Smooth muscle cell (in vitro differentiated cells): ENCODE measurements around the gene ANKRD11. TPM values are rescaled to one million over a fixed set of nuclear protein-coding genes. Genes with fewer than 3 reads are reported as not detected.
"Not testable (repeated sequence)": the region's sequence is repeated elsewhere in the genome, so short reads cannot be mapped to it uniquely, and the experiment has no call there.

Source experiments
- DNase-seq: peaks from one replicate; lab custom pipeline; 2025; ENCODE audit not compliant: unreplicated experiment; lab: John Stamatoyannopoulos, UW
- H2AFZ ChIP-seq: fragments of 200-600 bp; sonication (generic); 2 replicates; pipeline ENCODE4 v1.6.0; 2016; ENCODE audit warnings: antibody characterized with exemption, low read depth, mild to moderate bottlenecking
- H3F3A ChIP-seq: fragments of 200-600 bp; sonication (generic); 2 replicates; pipeline ENCODE4 v1.6.0; 2017; ENCODE audit warnings: antibody characterized with exemption, low read depth
- H3K27ac ChIP-seq: fragments of 200-600 bp; sonication (generic); 2 replicates; pipeline ENCODE4 v1.5.1; 2016; ENCODE audit warnings: low read depth, mild to moderate bottlenecking
- H3K27me3 ChIP-seq: fragments of 200-600 bp; sonication (generic); 2 replicates; pipeline ENCODE4 v1.6.1; 2016; ENCODE audit warnings: low read depth, mild to moderate bottlenecking
- H3K36me3 ChIP-seq: fragments of 200-600 bp; sonication (generic); 2 replicates; pipeline ENCODE4 v1.5.1; 2016; ENCODE audit warnings: low read depth
- H3K4me1 ChIP-seq: fragments of 200-600 bp; sonication (generic); 2 replicates; pipeline ENCODE4 v1.5.1; 2016; ENCODE audit warnings: low read depth
- H3K4me2 ChIP-seq: fragments of 200-600 bp; sonication (generic); 2 replicates; pipeline ENCODE4 v1.6.0; 2016; ENCODE audit warnings: mild to moderate bottlenecking
- H3K4me3 ChIP-seq: fragments of 200-600 bp; sonication (generic); 2 replicates; pipeline ENCODE4 v1.5.1; 2016; ENCODE audit warnings: mild to moderate bottlenecking
- H3K79me2 ChIP-seq: fragments of 200-600 bp; sonication (generic); 2 replicates; pipeline ENCODE4 v1.6.0; 2016; ENCODE audit warnings: low read depth, mild to moderate bottlenecking
- H3K9ac ChIP-seq: fragments of 200-600 bp; sonication (generic); 2 replicates; pipeline ENCODE4 v1.6.0; 2016; ENCODE audit warnings: low read depth
- H3K9me3 ChIP-seq: fragments of 200-600 bp; sonication (generic); replicated peaks from 2 replicates; pipeline ENCODE4 v1.5.1; 2016; ENCODE audit warnings: low read depth
- H4K20me1 ChIP-seq: fragments of 200-600 bp; sonication (generic); 2 replicates; pipeline ENCODE4 v1.6.0; 2016; ENCODE audit warnings: low read depth
- CTCF ChIP-seq: fragments of 200-600 bp; sonication (generic); IDR thresholded peaks from 2 replicates; pipeline ENCODE4 v1.5.1; 2017; ENCODE audit warnings: borderline replicate concordance, mild to moderate bottlenecking, antibody characterized with exemption; ENCODE audit not compliant: insufficient read depth, poor library complexity, severe bottlenecking
- WGBS: methylation state at CpG from one replicate; pipeline ENCODE4 v1.1.7; 2016; ENCODE audit warnings: low lambda C conversion rate; 5-methylcytosine and 5-hydroxymethylcytosine counted together
- polyA plus RNA-seq: library from polyadenylated mRNA; unstranded; fragments of >200 nt; fragmentation: Nextera tagmentation; extraction: Ambion mirVana; gene quantifications from 2 replicates; pipeline ENCODE4 v1.2.1, GENCODE V29; 2016
- total RNA-seq: library from RNA; depleted of rRNA; stranded (reverse); fragments of >200 nt; gene quantifications from 2 replicates; pipeline ENCODE4 v1.2.3, GENCODE V29; 2014

ANKRD11 gene
- total and polyA plus RNA-seq, 2 experiments from 2014 or later: 31.5 to 105 TPM

GRCh38 chr16:89422905-89423630 lies 67.3 kb downstream of the ANKRD11 start:
- WGBS: 21% methylated on average over 16 of the region's 16 CpGs
- H3K9me3 ChIP-seq: no peaks in the 10 kb centered on the region
- H4K20me1 ChIP-seq: peaks cover 98% of the 10 kb centered on the region
- peak overlapping the region; percentile 91 for H3K27ac ChIP-seq
- H3K4me2 ChIP-seq: peak overlapping the region; percentile 50
- H3K27me3 ChIP-seq: no peaks in the 10 kb centered on the region
- H3K9ac ChIP-seq: peak overlapping the region; percentile 44
- H3K79me2 ChIP-seq: peaks cover 88% of the 10 kb centered on the region
- no peaks in the 10 kb centered on the region for H3K36me3 ChIP-seq
- no peak for TF ChIP-seq CTCF
- no peak for DNase-seq
- H3K4me1 ChIP-seq: no peaks in the 10 kb centered on the region
- no peak overlapping the region for H2AFZ ChIP-seq
- peaks cover 25% of the 10 kb centered on the region for H3F3A ChIP-seq
- no peak overlapping the region for H3K4me3 ChIP-seq

DNA sequence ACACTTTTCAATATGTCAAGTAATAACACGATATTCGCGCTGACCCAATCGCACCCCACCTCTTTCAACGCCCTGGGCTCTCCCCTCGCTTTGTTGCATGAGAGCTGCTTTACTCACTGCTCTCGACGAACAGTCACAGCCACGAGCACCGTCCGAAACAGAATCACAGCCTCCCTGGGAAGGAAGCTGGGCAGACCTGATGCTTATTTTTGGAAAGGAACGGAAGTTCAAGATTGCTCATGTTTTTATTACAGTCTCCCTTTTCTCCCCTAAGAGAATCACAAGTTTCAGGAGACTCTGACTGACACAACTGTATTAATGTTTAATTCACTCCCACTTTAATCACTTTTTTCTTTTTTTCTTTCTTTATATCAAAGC lies 67.8 kb downstream of the ANKRD11 start:
- Histone ChIP-seq H3K4me2 (peak overlapping the region; percentile 50), H3K9ac (peak overlapping the region; percentile 44), H2AFZ (no peak overlapping the region), H3K27me3 (no peaks in the 10 kb centered on the region), H3K79me2 (peaks cover 88% of the 10 kb centered on the region), H3K9me3 (no peaks in the 10 kb centered on the region), H4K20me1 (peaks cover 98% of the 10 kb centered on the region), H3K4me1 (no peaks in the 10 kb centered on the region), H3K27ac (peak overlapping the region; percentile 91), H3F3A (peaks cover 25% of the 10 kb centered on the region), H3K4me3 (no peak overlapping the region), H3K36me3 (no peaks in the 10 kb centered on the region)
- WGBS: 59% methylated on average over 12 of the region's 12 CpGs
- no peak for TF ChIP-seq CTCF
- DNase-seq: no peak

- not testable (repeated sequence) for H3K36me3 ChIP-seq, H3K4me2 ChIP-seq, H3K9me3 ChIP-seq, H2AFZ ChIP-seq, H3K27ac ChIP-seq, H3K4me3 ChIP-seq, H3K4me1 ChIP-seq, H3K9ac ChIP-seq, DNase-seq, H3K27me3 ChIP-seq
- 96% methylated on average over 5 of the region's 23 CpGs for WGBS
- peaks cover 88% of the 10 kb centered on the region for H3K79me2 ChIP-seq
- H3F3A ChIP-seq: peaks cover 19% of the 10 kb centered on the region
- peaks cover 98% of the 10 kb centered on the region for H4K20me1 ChIP-seq
Observed at GRCh38 chr16:89421300-89421699, 69.1 kb downstream of the ANKRD11 start.

DNA sequence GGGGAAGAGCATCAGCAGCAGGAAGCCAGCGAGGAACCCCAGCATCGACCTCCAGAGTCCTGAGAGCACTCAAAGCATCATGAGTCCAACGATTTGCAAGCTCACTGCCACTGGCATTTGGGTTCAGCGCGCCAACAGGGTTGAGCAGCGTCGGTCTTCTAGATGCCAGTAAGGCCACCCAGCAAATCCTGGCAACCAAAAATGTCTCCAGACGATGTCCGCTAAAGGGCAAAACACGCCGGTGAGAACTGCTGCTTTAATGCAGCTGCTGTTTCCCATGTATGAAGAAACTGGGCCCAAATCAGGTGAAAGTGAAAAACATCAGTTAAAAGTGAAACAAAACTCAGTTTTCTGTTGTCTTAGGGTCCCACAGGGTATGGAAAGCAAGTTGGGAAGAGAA lies 70.2 kb downstream of the ANKRD11 start:
- Histone ChIP-seq H3K4me2 (no peak overlapping the region), H3K79me2 (peaks cover 88% of the 10 kb centered on the region), H3K27ac (no peak overlapping the region), H2AFZ (no peak overlapping the region), H3K27me3 (no peaks in the 10 kb centered on the region), H3K4me1 (no peaks in the 10 kb centered on the region), H3K36me3 (no peaks in the 10 kb centered on the region), H3K9ac (no peak overlapping the region), H3K9me3 (no peaks in the 10 kb centered on the region), H3K4me3 (no peak overlapping the region), H3F3A (peaks cover 19% of the 10 kb centered on the region), H4K20me1 (peaks cover 98% of the 10 kb centered on the region)
- no peak for TF ChIP-seq CTCF
- WGBS: 97% methylated on average over 11 of the region's 11 CpGs
- DNase-seq: no peak
